ENCODE data around the gene NANS.

DNA sequence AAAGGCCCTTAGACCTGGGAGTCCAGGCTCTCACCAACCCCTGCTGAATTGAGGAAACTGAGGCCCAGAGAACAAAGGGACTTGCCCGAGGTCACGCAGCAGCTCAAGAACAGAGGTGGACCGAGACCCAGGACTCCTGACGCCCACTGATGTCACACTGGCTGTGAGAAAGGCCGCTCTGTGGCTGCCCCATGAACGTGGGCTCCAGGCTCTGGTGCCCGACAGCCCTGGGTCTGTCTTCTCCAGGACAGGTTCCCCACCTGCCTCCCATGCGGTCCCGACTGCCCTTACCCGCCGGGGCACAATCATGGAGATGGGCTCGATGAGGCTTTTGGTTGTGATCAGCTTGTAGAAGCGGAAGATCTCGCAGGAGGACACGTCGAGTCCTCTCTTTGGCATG, 71.8 kb downstream of the NANS start:
- no peak for TF ChIP-seq EZH2 (IDR thresholded peaks at IDR 0.05; ENCODE audit: insufficient read depth, low read length)
- no peak for TF ChIP-seq CTCF (IDR thresholded peaks at IDR 0.05; ENCODE audit: insufficient read depth, low read depth, low read length)
